ENCODE data around the gene EPHA5. TPM values are rescaled to one million over a fixed set of nuclear protein-coding genes. Genes with fewer than 3 reads are reported as not detected.

Gene EPHA5
- total RNA-seq, 1 experiment from 2014 or later, result not detected

DNA sequence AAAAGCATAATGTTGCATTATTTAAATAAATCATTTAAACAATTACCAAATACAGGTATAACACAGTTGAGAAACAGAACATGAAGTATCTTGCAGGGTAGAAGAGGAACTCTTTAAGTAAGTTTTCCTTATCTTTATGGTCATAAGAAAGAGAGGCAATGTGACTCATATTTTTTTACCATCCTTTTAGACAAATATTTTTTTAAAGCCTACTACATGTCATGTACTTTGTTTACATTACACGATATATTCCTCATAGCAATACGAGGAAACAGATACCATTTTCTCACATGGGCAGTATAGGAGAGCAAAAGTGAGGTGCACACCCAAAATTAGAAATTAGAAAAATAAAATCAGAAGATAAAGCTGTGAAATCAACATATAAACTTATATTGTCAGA is 49.3 kb upstream of the EPHA5 start:
- Histone ChIP-seq H3K4me2 (ENCODE audit: low read length) (no peak overlapping the region), H3K27ac (ENCODE audit: low read depth, low read length) (no peak overlapping the region), H3K27me3 (ENCODE audit: insufficient read depth, low read length) (no peaks in the 10 kb centered on the region), H2AFZ (ENCODE audit: low read depth, low read length, poor library complexity, severe bottlenecking) (no peak overlapping the region), H3K9ac (ENCODE audit: low read length) (no peak overlapping the region), H3K9me3 (ENCODE audit: control insufficient read depth in 1 of 2, insufficient read depth in 1 of 2, low read depth in 1 of 2, low read length in 2 of 2) (peaks cover 11 to 12% of the 10 kb centered on the region in 2 experiments; a peak in 3 of 4 replicates), H3K36me3 (ENCODE audit: control insufficient read depth in 1 of 2, insufficient read depth in 2 of 2, low read length in 2 of 2) (no peaks in the 10 kb centered on the region), H3K9me2 (ENCODE audit: insufficient read depth) (no peaks in the 10 kb centered on the region), H3K4me1 (ENCODE audit: control insufficient read depth in 1 of 2, insufficient read depth in 2 of 2, low read length in 2 of 2) (no peaks in the 10 kb centered on the region), H3K79me2 (ENCODE audit: insufficient read depth, low read length) (no peaks in the 10 kb centered on the region), H3K4me3 (replicated peaks in 1 of 2; ENCODE audit: low read depth in 1 of 2, low read length in 2 of 2) (no peak overlapping the region), H4K20me1 (ENCODE audit: insufficient read depth) (no peaks in the 10 kb centered on the region)
- DNase-seq (ENCODE audit: low read depth, low spot score) (no peak), ATAC-seq (no peak)
- ChIA-PET CTCF (no interaction called here), POLR2A (no interaction called here), RAD21 (ENCODE audit: low non-redundant PET in 1 of 2, low total read pairs in 2 of 2, uncharacterized antibody in 2 of 2, unreplicated experiment in 2 of 2) (no interaction called here)
- intact Hi-C loops (cut with micrococcal nuclease), result no loop called here
- TF ChIP-seq, protein P1, sequence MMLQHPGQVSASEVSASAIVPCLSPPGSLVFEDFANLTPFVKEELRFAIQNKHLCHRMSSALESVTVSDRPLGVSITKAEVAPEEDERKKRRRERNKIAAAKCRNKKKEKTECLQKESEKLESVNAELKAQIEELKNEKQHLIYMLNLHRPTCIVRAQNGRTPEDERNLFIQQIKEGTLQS (IDR thresholded peaks at IDR 0.05), result no peak
- TF ChIP-seq SP1 (IDR thresholded peaks at IDR 0.05; ENCODE audit: low read depth), result no peak
- TF ChIP-seq EZH2 (IDR thresholded peaks at IDR 0.05), result no peak
- TF ChIP-seq EGR1 (IDR thresholded peaks at IDR 0.05; ENCODE audit: low read depth), result no peak
- no peak for TF ChIP-seq FOSL1 (IDR thresholded peaks at IDR 0.05; ENCODE audit: low read depth)
- no peak for TF ChIP-seq JUND (IDR thresholded peaks at IDR 0.05)
- no peak for TF ChIP-seq CBX3 (IDR thresholded peaks at IDR 0.05; ENCODE audit: low read depth)
- TF ChIP-seq RAD21 (IDR thresholded peaks at IDR 0.05; ENCODE audit: low read depth), result no peak
- TF ChIP-seq TCF7L2 (IDR thresholded peaks at IDR 0.05; ENCODE audit: borderline replicate concordance, extremely low read depth, insufficient read depth, insufficient read length), result no peak
- TF ChIP-seq SIN3A (IDR thresholded peaks at IDR 0.05; ENCODE audit: low read depth), result no peak
- no peak for TF ChIP-seq POLR2A (IDR thresholded peaks at IDR 0.05; ENCODE audit: borderline replicate concordance, extremely low read depth, insufficient read depth, insufficient read length)
- TF ChIP-seq, protein P2, sequence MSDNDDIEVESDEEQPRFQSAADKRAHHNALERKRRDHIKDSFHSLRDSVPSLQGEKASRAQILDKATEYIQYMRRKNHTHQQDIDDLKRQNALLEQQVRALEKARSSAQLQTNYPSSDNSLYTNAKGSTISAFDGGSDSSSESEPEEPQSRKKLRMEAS (IDR thresholded peaks at IDR 0.05), result no peak
- no peak for TF ChIP-seq ELF1 (IDR thresholded peaks at IDR 0.05; ENCODE audit: borderline replicate concordance, low read depth)
- TF ChIP-seq YY1 (IDR thresholded peaks at IDR 0.05; ENCODE audit: extremely low read depth, insufficient replicate concordance, low read depth, low read length), result no peak
- no peak for TF ChIP-seq EZH2phosphoT487 (IDR thresholded peaks at IDR 0.05; ENCODE audit: borderline replicate concordance)
- TF ChIP-seq ZNF274 (IDR thresholded peaks at IDR 0.05; ENCODE audit: low read depth, low read length), result no peak
- no peak for TF ChIP-seq SRF (IDR thresholded peaks at IDR 0.05; ENCODE audit: low read depth)
- TF ChIP-seq POLR2AphosphoS5 (IDR thresholded peaks at IDR 0.05; ENCODE audit: low read depth, low read length), result no peak
- TF ChIP-seq, protein P3, sequence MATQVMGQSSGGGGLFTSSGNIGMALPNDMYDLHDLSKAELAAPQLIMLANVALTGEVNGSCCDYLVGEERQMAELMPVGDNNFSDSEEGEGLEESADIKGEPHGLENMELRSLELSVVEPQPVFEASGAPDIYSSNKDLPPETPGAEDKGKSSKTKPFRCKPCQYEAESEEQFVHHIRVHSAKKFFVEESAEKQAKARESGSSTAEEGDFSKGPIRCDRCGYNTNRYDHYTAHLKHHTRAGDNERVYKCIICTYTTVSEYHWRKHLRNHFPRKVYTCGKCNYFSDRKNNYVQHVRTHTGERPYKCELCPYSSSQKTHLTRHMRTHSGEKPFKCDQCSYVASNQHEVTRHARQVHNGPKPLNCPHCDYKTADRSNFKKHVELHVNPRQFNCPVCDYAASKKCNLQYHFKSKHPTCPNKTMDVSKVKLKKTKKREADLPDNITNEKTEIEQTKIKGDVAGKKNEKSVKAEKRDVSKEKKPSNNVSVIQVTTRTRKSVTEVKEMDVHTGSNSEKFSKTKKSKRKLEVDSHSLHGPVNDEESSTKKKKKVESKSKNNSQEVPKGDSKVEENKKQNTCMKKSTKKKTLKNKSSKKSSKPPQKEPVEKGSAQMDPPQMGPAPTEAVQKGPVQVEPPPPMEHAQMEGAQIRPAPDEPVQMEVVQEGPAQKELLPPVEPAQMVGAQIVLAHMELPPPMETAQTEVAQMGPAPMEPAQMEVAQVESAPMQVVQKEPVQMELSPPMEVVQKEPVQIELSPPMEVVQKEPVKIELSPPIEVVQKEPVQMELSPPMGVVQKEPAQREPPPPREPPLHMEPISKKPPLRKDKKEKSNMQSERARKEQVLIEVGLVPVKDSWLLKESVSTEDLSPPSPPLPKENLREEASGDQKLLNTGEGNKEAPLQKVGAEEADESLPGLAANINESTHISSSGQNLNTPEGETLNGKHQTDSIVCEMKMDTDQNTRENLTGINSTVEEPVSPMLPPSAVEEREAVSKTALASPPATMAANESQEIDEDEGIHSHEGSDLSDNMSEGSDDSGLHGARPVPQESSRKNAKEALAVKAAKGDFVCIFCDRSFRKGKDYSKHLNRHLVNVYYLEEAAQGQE (IDR thresholded peaks at IDR 0.05; ENCODE audit: low read depth), result no peak
- TF ChIP-seq, protein P4, sequence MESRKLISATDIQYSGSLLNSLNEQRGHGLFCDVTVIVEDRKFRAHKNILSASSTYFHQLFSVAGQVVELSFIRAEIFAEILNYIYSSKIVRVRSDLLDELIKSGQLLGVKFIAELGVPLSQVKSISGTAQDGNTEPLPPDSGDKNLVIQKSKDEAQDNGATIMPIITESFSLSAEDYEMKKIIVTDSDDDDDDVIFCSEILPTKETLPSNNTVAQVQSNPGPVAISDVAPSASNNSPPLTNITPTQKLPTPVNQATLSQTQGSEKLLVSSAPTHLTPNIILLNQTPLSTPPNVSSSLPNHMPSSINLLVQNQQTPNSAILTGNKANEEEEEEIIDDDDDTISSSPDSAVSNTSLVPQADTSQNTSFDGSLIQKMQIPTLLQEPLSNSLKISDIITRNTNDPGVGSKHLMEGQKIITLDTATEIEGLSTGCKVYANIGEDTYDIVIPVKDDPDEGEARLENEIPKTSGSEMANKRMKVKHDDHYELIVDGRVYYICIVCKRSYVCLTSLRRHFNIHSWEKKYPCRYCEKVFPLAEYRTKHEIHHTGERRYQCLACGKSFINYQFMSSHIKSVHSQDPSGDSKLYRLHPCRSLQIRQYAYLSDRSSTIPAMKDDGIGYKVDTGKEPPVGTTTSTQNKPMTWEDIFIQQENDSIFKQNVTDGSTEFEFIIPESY (IDR thresholded peaks at IDR 0.05; ENCODE audit: extremely low read depth, insufficient replicate concordance, low read length), result no peak
- no TSS peak for BruUV-seq (replicated peaks)

Measured in HCT116 (cell line).